NCI-H2196 treated with DMSO at 0.1 percent for 48 hours (cell line): ENCODE measurements around the gene CDCA7L.
"Not testable (repeated sequence)": the region's sequence is repeated elsewhere in the genome, so short reads cannot be mapped to it uniquely, and the experiment has no call there.

Experiments used
- DNase-seq: peaks from one replicate; lab custom pipeline; 2025; ENCODE audit not compliant: unreplicated experiment; lab: John Stamatoyannopoulos, UW

Gene CDCA7L

DNA sequence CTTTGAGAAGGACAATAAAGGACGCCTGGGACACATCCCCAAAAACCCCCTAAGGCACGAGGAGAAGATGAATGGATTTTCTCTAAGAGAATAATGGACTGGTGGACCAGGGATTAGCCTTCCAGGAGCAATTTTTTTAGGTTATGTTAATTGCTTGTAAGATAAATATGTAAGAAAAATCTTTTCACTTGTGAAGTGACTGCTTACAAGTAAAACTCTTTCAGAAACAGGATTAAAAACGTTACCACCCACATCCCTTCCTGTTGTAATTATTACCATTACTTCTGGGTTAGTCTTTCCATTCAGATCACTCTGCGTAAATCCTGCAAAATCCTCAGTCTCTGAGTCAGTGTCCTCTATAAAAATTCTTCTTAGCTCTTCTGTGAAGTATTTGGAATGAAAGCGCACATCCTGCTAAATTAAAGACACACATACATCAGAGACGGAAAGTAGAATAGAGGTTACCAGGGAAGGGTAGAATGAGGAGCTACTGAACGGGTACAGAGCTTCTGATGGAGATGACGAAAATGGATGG is 34.3 kb downstream of the CDCA7L start:
- DNase-seq: no peak

DNA sequence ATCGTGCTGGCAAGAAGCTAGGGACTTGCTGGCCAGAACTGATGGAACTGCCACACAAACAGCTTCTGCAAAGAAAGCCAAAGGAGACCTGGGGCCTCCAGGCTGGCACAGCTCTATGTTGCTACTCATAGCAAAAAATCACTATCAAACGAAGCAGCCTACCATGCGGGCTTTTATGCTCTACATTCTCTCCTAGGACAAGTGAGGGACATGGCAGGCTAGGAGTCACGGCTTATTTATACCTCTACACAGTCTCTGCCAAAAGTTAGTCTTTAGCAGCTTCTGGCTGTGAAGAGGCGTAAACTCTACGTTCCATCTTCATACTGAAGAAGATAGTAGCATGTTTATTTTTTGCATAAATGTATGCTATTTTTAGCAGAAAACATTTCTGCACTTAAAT is 35.4 kb downstream of the CDCA7L start:
- no peak for DNase-seq

DNA sequence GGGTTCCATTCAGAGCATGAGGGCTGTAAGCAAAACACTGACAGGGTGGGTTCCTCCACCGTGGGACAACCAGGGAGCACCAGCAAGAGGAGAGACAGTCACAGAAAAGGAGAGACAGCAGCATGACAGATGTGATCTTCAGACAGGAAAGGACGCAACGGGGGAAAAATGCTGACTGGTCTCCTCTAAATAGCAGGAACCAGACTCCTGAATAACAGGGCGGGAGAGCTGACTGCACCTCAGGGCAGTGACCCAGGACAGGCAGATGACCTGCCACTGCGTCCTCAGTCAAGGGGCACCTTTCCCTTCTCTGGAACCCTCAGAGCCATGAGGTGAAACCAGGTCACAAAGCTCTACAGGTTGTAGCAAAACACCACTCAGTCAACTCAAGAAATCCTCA is 37.0 kb downstream of the CDCA7L start:
- no peak for DNase-seq

GRCh38 chr7:21903020-21903786 is 42.5 kb downstream of the CDCA7L start:
- DNase-seq: no peak

DNA sequence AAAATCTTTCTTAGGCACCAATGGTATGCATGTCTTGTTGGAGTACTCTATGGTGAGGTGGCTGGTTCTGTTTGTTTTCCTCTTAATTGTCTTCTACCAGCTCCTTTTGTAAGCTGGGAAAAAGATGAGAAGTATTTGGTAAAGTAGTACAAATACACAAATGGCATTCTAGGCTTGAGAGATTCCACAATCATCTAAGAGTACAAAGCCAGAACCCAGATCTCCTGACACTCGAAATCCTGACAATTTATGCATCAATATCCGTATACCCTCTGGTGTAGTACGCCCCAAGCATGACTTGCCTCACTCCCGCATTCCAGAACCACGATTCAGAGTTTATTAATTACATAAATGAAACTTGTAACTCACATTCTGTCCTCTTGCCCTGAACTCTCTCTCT is 43.5 kb downstream of the CDCA7L start:
- DNase-seq: no peak

DNA sequence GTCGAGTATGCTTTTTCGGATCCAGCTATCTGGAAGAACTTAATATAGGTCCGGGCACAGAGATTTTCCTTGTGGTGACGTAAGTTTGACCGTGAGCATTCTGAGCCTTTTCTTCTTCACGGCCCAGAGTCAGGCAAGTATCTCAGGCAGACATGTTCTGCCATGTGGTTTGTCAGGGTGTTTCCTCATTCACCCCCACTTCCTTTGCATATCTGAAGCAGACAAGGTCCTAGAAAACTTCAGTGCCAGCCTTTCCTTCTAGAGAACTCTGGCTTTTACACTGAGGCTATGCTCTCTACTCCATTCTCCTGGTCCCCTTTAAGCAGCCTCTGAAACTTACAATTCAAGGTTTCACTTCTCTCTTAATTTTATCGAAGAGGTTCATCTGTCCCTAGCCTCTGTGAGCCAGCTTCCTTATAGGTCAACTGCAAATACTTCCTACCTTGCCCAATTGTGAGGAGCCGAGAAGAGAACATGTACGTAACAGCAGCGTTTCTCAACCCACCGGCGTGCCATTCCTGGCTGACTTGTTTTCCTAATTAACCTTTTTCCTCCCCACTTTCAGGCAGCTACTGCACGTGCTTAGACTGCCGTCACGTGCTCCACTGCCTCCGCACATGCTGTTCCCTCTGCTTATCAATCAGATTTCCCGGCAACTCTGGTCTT is 47.3 kb downstream of the CDCA7L start:
- no peak for DNase-seq

GRCh38 chr7:21893401-21893800 is 52.3 kb downstream of the CDCA7L start:
- no peak for DNase-seq

DNA sequence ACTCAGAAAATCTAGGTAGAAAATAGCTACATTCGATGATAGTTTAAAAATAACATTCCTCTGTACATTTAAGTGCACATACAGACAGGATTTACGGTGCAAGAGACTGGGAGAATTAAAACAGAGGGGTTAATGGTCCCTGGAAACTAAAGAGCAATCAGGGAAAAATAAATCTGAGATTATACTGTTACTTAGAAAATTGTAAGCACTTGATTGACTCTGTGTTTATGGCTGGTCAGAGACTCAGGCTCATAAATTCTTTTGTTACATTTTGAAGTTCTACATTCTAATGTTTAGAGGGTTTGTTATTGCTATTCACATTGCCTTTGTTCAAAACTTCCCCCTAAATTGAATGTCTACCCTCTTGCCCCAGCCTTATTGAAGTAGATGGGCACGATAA is 54.4 kb downstream of the CDCA7L start:
- no peak for DNase-seq

DNA sequence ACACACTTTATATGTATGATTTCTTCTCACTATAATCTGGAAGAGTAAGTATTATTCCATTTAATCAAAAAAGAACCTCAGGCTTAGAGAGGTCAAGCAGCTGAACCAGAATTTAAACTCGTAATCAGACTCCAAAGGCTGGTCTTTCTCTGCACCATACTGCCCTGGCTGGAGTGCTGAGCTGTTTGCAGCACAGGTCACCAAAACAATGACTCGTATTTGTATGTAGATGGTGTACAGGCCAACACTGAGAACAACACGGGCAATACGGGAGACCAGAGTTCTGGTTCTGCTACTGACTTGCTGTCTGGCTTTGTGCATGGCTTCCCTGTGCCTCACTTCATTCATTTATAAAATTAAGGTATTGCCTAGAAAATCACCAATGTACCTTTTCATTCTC is 57.9 kb downstream of the CDCA7L start:
- DNase-seq: no peak

GRCh38 chr7:21887353-21887752 is 58.3 kb downstream of the CDCA7L start:
- no peak for DNase-seq

DNA sequence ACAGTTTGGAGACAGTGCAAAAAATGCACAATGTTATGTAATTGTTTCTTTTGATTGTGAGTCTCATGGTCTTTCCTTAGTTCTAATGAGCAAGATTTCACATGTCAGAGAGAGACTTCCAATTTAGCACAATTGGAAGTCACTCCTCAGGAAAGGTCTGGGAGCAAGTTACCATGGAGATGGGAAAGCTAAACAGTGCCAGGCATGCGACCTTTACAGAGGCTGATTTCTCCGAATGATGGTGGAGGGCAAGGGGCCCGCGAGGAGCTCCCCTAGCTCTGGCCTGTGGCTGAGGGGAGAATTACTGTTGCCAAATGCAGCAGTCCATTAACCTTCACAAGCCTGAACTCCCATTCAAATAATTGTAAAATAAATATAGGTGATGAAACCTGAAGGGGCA is 59.3 kb downstream of the CDCA7L start:
- DNase-seq: no peak

DNA sequence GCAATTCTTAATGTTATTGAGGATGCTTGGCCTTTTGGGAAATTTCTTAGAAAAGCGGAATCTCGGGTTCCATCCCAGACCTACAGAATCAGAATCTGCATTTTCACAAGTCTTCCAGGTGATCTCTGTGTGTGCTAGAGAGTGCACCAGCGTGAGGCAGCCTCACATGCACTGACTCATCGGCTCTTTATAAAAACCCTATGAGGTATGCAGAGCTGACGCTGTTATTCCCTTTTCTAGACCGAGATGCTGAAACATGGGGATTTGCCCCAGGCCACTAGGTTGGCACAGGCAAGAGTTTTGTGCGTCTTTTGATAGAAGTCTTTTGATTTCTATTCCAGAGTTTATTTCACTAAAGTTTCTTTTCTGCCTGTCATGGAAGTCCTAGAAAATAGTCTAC is 61.2 kb downstream of the CDCA7L start:
- no peak for DNase-seq

DNA sequence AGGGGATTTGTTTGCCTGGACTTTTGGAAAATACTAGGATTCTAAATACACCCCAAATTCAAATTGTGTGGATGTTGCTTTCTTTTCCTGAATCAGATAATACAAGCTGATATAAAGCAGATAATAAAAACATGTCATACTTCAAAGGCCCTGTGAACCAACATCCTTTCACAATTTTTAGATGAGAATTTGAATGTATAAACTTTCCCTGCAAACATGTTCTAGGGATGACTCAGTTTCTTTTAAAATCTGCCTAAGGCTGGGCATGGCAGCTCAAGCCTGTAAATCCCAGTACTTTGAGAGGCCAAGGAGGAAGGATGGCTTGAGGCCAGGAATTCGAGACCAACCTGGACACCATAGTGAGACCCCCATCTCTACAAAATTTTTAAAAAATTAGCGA is 62.2 kb downstream of the CDCA7L start:
- not testable (repeated sequence) for DNase-seq

GRCh38 chr7:21883069-21883468 is 62.6 kb downstream of the CDCA7L start:
- DNase-seq: no peak

DNA sequence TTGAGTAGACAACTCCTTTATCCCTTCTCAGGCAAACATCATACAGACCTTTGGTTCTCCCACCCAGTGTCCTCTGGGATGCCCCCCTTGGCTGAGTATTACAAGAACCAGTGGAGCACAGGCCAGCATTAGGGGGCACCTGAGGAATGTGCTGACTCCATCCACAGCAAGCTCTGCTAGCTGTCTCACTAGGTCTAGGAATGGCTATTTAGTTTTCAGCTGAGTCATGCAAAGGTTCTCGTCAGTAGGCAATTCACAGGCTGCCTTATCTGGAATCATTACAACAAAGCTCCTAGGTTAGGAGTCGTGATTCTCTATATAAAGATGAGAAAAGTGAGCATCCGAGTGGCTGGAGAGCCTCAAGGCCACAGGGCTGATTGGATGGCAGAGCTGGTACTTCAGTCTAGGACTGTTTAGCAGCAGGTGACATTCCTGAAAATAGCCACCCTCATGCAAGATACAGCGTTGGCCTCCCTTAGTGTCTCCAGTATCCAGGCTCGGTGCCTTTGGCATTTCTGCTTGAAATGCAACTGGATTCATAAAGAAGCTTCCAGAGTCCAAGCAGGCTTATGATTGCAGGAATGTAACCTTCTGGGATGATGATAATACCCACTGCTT is 75.8 kb downstream of the CDCA7L start:
- no peak for DNase-seq

- no peak for DNase-seq
Observed at GRCh38 chr7:21868576-21868850, 77.2 kb downstream of the CDCA7L start.

GRCh38 chr7:21867816-21868575 is 77.7 kb downstream of the CDCA7L start:
- DNase-seq: no peak

GRCh38 chr7:21867226-21867625 is 78.5 kb downstream of the CDCA7L start:
- DNase-seq: no peak

DNA sequence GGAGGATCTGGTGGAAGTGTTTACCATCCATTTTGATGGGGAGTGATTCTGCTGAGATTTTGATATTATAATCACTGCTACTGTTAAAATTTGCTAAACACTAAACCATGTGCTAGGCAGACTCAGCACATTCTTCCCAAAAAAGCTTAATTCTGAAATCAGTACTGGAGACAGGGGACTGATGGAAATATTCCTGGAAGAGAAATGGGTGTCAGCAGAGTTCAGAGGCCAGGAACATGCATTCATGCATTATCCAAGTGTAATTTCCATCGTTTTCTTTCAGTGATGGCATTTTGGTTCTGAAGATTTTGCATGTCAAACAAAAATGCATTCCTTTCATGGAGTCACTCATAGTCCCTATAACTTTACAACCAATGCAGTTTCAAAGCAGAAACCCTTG is 79.0 kb downstream of the CDCA7L start:
- DNase-seq: no peak

GRCh38 chr7:21865631-21866204 is 80.0 kb downstream of the CDCA7L start:
- DNase-seq: not testable (repeated sequence)

DNA sequence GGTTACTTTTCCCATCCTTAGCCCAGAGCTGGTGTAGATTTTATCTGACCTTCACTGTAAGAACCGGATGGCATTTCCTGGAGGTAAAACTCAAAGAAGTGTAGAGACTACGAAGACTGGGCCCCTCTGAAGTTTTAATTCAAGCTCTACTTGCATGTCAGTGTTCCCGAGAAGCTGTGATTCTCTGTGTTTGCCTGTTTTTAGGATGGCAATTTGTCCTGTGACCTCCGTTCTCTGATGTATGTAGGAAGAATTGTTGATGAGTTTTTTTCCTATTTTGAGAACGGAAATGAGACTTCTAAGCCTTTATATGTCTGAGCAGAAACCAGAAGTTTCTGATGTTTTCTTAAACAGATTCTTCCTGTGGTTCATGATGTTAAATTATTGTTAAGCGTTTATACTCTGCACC is 94.1 kb downstream of the CDCA7L start:
- DNase-seq: no peak
